Left lung (tissue), 10 donors: ENCODE data around the gene FANCL. TPM values are rescaled to one million over a fixed set of nuclear protein-coding genes. Genes with fewer than 3 reads are reported as not detected.
"Not testable (repeated sequence)": the region's sequence is repeated elsewhere in the genome, so short reads cannot be mapped to it uniquely, and the experiment has no call there.

Experiments
- ATAC-seq: fragments of 200-7000 bp; cut with Tn5 transposase; one replicate; pipeline ENCODE4 v1.9.1; 2020; ENCODE audit warnings: moderate library complexity
- DNase-seq, 4 donors: peaks; one replicate each; pipeline ENCODE4 v3.0.0-alpha.2; 2013 to 2020
- H3K27ac ChIP-seq, 2 donors: fragments of 200-600 bp; sonication (generic) in 1 of 2; one replicate each; pipeline versions ENCODE4 v1.5.0 to v1.8.0; 2020 to 2021
- H3K27me3 ChIP-seq, 2 donors: fragments of 200-600 bp; sonication (generic) in 1 of 2; one replicate each; pipeline versions ENCODE4 v1.5.0 to v1.8.0; 2020 to 2021
- H3K36me3 ChIP-seq, 2 donors: fragments of 200-600 bp; sonication (generic) in 1 of 2; one replicate each; pipeline versions ENCODE4 v1.5.0 to v1.8.0; 2020 to 2021
- H3K4me1 ChIP-seq, 2 donors: fragments of 200-600 bp; one replicate each; pipeline ENCODE4 v1.8.0; 2021
- H3K4me3 ChIP-seq, 2 donors: fragments of 200-600 bp; sonication (generic) in 1 of 2; one replicate each; pipeline versions ENCODE4 v1.5.0 to v1.8.0; 2020 to 2021; ENCODE audit warnings: mild to moderate bottlenecking in 1 of 2
- H3K9me3 ChIP-seq, 2 donors: fragments of 200-600 bp; sonication (generic) in 1 of 2; one replicate each; pipeline versions ENCODE4 v1.5.0 to v1.8.0; 2020 to 2021
- intact Hi-C, 2 donors: fragments of 100-400 bp; cut with DNase I; formaldehyde crosslinking; loops; one replicate each; pipeline versions ENCODE4 v1.11.2 to v1.14.2; 2022
- polyA plus RNA-seq, 6 donors: library from polyadenylated mRNA; unstranded; fragments of 120-200 nt; gene quantifications; one replicate each; pipeline ENCODE4 v1.2.1, GENCODE V29; 2013; ENCODE audit not compliant: insufficient read length in 6 of 6
- total RNA-seq, 2 donors: library from RNA; stranded (reverse); fragmentation: NEBNext Ultra II Directional; extraction: Animal tissue kit (Norgen Biotek cat#: 25700); gene quantifications; one replicate each; pipeline ENCODE4 v1.2.1, GENCODE V29; 2021
- TF ChIP-seq, protein P1 (sequence below), 2 donors: fragments of 200-600 bp; sonication (generic) in 1 of 2; IDR thresholded peaks; one replicate each; pipeline versions ENCODE4 v1.5.0 to v1.8.0; 2021; ENCODE audit warnings: antibody characterized with exemption in 2 of 2
- donor health status: DM: no; HTN: yes; CAD: no.
- donor health status: DM: no; HTN: no; CAD: no.

The FANCL gene
- total and polyA plus RNA-seq, 8 donors = 18.0 to 111 (median 93.9) TPM

DNA sequence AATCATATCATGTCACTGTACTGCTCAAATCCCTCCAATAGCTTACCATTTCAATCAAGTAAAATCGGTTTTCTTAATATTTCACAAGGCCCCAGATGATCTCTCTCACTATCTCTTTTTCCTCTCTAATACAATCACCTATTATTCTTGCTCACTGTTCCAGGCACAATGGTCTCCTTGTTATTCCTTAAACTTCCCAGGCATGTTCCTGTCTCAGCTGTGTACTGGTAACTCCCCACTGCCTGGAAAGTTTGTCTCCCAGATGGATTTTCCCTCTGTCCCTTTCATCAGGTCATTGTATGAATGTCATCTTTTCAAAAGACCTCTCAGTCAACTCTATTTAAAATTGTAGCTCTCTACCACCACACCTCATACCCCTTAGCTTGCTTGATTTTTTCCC, 30.7 kb upstream of the FANCL start:
- TF ChIP-seq, protein P1, sequence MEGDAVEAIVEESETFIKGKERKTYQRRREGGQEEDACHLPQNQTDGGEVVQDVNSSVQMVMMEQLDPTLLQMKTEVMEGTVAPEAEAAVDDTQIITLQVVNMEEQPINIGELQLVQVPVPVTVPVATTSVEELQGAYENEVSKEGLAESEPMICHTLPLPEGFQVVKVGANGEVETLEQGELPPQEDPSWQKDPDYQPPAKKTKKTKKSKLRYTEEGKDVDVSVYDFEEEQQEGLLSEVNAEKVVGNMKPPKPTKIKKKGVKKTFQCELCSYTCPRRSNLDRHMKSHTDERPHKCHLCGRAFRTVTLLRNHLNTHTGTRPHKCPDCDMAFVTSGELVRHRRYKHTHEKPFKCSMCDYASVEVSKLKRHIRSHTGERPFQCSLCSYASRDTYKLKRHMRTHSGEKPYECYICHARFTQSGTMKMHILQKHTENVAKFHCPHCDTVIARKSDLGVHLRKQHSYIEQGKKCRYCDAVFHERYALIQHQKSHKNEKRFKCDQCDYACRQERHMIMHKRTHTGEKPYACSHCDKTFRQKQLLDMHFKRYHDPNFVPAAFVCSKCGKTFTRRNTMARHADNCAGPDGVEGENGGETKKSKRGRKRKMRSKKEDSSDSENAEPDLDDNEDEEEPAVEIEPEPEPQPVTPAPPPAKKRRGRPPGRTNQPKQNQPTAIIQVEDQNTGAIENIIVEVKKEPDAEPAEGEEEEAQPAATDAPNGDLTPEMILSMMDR (IDR thresholded peaks at IDR 0.05) = no peak
- intact Hi-C loops = no loop called here
- DNase-seq (no peak), ATAC-seq (no peak)
- Histone ChIP-seq H3K4me3 (no peak overlapping the region), H3K9me3 (no peaks in the 10 kb centered on the region), H3K36me3 (no peaks in the 10 kb centered on the region), H3K27ac (no peak overlapping the region), H3K27me3 (no peaks in the 10 kb centered on the region), H3K4me1 (no peaks in the 10 kb centered on the region)

DNA sequence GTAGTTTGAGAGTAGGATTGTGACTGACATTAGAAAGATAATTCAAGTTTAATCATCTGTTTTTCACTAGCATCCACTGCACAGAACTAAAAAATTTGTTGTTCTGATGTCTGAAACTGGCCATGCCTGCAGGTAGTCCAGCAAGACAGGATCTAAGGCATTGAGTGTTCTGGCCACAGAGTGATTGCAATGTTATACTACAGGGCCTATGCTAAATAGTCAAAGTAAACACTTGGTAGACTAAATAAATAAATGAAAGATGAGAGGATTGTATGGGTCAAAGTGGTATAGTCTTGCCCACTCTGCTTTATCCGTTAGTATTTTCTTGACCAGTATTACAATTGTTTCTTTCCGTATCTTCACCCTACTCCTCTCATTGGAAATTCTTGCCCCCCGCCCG, 27.6 kb upstream of the FANCL start:
- TF ChIP-seq, protein P1 (IDR thresholded peaks at IDR 0.05) = no peak
- no peak for ATAC-seq
- Histone ChIP-seq H3K4me3 (no peak overlapping the region), H3K9me3 (no peaks in the 10 kb centered on the region), H3K27me3 (no peaks in the 10 kb centered on the region), H3K27ac (no peak overlapping the region), H3K4me1 (no peaks in the 10 kb centered on the region), H3K36me3 (no peaks in the 10 kb centered on the region)
- DNase-seq = no peak
- intact Hi-C loops = no loop called here

DNA sequence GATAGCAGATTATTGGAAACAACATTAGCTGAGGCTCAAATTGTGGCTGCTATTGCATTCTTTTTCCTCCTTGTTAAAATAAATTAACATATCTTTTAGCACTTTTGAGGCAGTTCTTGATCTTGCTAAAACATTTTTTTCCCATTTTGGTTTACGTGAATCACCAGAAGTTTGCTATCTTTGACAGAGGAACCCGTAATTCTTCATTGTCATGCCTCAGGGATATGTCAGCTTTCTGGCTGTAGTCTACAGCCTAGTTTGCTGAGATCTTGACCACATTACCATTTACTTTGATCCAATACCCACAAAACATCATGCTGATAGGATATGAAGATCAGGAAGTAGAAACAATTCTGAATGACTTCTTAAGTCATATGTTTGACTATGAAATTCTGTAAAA, 25.1 kb upstream of the FANCL start:
- ATAC-seq (no peak), DNase-seq (no peak)
- TF ChIP-seq, protein P1 (IDR thresholded peaks at IDR 0.05) = no peak
- intact Hi-C loops = no loop called here
- Histone ChIP-seq H3K4me1 (no peaks in the 10 kb centered on the region), H3K9me3 (no peaks in the 10 kb centered on the region), H3K36me3 (no peaks in the 10 kb centered on the region), H3K4me3 (no peak overlapping the region), H3K27me3 (no peaks in the 10 kb centered on the region), H3K27ac (no peak overlapping the region)

DNA sequence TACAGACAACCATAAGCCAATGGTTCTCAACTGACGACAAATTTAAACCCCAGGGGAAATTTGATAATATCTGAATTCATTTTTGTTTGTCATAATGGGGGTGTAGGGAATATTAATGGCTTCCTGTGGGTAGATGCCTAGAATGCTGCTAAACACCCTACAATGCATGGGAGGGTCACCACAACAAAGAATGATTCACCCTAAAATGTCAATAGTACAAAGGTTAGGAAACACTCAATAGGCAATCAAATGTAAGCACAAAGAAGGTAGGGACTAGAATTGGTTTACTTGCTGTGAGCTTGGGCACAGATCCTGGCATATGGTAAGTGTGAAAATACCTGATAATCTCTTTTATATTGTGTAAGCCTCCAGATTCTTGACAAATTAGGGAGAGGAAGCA, 20.1 kb upstream of the FANCL start:
- TF ChIP-seq, protein P1 (IDR thresholded peaks at IDR 0.05) = no peak
- Histone ChIP-seq H3K4me1 (no peaks in the 10 kb centered on the region), H3K27me3 (no peaks in the 10 kb centered on the region), H3K36me3 (no peaks in the 10 kb centered on the region), H3K9me3 (no peaks in the 10 kb centered on the region), H3K4me3 (no peak overlapping the region), H3K27ac (no peak overlapping the region)
- DNase-seq (no peak), ATAC-seq (no peak)
- intact Hi-C loops = no loop called here

DNA sequence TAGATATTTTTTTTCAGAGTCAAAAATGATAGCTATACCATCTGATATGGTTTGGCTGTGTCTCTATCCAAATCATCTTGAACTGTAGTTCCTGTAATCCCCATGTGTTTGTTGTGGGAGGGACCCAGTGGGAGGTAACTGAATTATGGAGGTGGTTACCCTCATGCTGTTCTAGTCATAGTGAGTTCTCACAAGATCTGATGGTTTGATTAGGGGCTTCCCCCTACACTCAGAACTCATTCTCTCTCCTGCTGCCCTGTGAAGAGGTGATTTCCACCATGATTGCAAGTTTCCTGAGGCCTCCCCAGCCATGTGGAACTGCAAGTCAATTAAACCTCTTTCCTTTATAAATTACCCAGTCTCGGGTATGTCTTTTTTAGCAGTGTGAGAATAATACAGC, 17.3 kb upstream of the FANCL start:
- DNase-seq, H3K27me3 ChIP-seq: not testable (repeated sequence)

DNA sequence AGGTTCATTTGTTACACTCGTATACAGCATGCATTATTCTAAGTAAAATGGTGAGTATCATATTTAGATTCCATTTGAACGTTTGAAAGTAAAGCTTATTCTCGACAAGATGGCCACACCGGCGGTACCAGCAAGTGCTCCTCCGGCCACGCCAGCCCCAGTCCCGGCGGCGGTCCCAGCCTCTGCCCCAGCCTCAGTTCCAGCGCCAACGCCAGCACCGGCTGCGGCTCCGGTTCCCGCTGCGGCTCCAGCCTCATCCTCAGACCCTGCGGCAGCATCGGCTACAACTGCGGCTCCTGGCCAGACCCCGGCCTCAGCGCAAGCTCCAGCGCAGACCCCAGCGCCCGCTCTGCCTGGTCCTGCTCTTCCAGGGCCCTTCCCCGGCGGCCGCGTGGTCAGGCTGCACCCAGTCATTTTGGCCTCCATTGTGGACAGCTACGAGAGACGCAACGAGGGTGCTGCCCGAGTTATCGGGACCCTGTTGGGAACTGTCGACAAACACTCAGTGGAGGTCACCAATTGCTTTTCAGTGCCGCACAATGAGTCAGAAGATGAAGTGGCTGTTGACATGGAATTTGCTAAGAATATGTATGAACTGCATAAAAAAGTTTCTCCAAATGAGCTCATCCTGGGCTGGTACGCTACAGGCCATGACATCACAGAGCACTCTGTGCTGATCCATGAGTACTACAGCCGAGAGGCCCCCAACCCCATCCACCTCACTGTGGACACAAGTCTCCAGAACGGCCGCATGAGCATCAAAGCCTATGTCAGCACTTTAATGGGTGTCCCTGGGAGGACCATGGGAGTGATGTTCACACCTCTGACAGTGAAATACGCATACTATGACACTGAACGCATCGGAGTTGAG, 10.4 kb upstream of the FANCL start:
- H3K4me1 ChIP-seq, H3K4me3 ChIP-seq, ATAC-seq, H3K27me3 ChIP-seq, intact Hi-C loops, H3K27ac ChIP-seq, H3K9me3 ChIP-seq, H3K36me3 ChIP-seq: not testable (repeated sequence)
- DNase-seq = peak in 1 of 4 donors; percentile 59

More for the DNA sequence above, 17.3 kb upstream of the FANCL start:
- intact Hi-C loops, ATAC-seq, H3K9me3 ChIP-seq, H3K36me3 ChIP-seq, H3K4me1 ChIP-seq, H3K27ac ChIP-seq, H3K4me3 ChIP-seq: not testable (repeated sequence)
